Measurements from ENCODE around the gene FAM124B. TPM values are rescaled to one million over a fixed set of nuclear protein-coding genes. Genes with fewer than 3 reads are reported as not detected.

Gene FAM124B
- total RNA-seq, 2 donors from 2014 or later: 1.3 to 1.5 TPM

DNA sequence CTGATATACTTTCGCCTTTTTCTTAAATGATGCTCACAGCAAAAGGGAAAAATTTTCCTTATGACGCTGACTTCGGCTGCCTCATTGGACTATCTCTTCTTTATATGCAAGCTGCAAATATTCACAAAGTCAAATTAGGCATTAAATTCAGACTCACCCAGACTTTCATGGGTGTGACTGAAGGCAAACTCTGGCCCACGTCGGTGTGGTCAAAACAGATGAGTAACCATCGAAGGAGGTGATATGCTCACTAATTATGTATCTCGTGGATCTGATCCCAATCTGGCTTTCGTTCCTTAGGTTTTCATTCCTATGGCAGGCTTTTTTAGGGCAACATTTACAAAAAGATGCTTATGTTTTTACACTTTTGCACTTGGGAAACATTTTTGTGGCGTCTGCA is 36.6 kb downstream of the FAM124B start:
- DNase-seq (ENCODE audit: low spot score): no peak
- Histone ChIP-seq H3K4me1 (no peaks in the 10 kb centered on the region), H3K36me3 (no peaks in the 10 kb centered on the region), H3K9me3 (no peaks in the 10 kb centered on the region), H3K27ac (no peak overlapping the region), H3K27me3 (no peaks in the 10 kb centered on the region), H3K4me3 (no peak overlapping the region)
- TF ChIP-seq, protein P1, sequence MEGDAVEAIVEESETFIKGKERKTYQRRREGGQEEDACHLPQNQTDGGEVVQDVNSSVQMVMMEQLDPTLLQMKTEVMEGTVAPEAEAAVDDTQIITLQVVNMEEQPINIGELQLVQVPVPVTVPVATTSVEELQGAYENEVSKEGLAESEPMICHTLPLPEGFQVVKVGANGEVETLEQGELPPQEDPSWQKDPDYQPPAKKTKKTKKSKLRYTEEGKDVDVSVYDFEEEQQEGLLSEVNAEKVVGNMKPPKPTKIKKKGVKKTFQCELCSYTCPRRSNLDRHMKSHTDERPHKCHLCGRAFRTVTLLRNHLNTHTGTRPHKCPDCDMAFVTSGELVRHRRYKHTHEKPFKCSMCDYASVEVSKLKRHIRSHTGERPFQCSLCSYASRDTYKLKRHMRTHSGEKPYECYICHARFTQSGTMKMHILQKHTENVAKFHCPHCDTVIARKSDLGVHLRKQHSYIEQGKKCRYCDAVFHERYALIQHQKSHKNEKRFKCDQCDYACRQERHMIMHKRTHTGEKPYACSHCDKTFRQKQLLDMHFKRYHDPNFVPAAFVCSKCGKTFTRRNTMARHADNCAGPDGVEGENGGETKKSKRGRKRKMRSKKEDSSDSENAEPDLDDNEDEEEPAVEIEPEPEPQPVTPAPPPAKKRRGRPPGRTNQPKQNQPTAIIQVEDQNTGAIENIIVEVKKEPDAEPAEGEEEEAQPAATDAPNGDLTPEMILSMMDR (IDR thresholded peaks at IDR 0.05): no peak

DNA sequence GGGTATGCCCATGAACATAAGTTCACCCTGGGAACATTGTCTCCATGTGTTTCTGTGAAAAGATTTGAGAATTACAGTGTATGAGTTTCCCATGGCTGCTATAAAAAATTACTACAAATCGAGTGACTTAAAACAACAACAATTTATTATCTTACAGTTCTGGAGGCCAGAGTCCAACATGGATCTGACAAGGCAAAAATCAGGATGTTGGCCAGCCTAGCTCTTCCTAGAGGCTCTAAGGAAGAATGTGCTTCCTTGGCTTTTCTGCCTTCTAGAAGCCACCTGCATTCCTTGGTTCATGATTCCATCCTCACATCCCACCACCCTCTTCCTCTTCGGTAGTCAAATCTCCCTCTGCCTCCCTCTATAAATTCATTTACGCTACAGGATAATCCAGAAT is 38.6 kb downstream of the FAM124B start:
- Histone ChIP-seq H3K27me3 (no peaks in the 10 kb centered on the region), H3K27ac (no peak overlapping the region), H3K4me1 (no peaks in the 10 kb centered on the region), H3K4me3 (no peak overlapping the region), H3K36me3 (no peaks in the 10 kb centered on the region), H3K9me3 (no peaks in the 10 kb centered on the region)
- DNase-seq (ENCODE audit: low spot score): no peak
- TF ChIP-seq, protein P1 (IDR thresholded peaks at IDR 0.05): no peak

DNA sequence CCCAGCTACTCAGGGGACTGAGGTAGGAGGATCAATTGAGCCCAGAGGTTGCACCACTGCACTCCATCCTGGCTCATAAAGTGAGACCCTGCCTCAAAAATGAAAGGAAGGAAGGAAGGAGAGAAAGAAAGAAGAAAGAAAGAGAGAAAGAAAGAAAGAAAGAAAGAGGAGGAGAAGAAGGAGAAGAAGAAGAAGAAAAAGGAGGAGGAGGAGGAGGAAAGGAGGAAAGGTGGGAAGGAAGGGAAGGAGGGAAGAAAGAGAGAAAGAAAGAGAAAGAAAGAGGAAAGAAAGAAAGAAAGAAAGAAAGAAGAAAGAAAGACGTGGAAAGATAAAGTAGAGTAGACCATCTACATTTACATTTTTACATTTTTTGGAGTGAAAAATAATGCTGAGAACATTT is 39.8 kb downstream of the FAM124B start:
- no peak overlapping the region for H3K27ac ChIP-seq
- no peaks in the 10 kb centered on the region for H3K36me3 ChIP-seq
- H3K9me3 ChIP-seq: no peaks in the 10 kb centered on the region
- TF ChIP-seq, protein P1 (IDR thresholded peaks at IDR 0.05): no peak
- no peaks in the 10 kb centered on the region for H3K4me1 ChIP-seq
- no peaks in the 10 kb centered on the region for H3K27me3 ChIP-seq
- DNase-seq (ENCODE audit: low spot score): no peak
- H3K4me3 ChIP-seq: no peak overlapping the region

DNA sequence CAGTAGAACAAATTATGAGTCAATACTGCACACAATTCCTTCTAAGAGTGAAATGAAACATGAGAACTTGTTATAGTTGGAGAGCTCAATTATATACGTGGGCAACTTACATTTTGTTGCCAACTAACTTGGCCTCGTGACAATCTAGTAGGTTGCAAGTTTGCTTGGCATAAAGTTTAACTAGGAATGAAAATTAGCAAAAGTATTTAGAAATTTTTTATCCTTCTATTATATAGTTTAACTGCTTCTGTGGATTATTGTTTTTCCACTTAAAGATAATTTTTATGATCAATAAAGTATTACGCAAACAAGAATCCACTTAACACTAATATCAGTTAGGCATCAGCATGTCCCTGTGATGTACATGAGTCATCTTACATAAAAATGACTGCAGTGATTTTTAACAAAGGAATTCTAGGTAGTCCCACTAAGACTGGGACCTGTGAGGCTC is 41.1 kb downstream of the FAM124B start:
- no peaks in the 10 kb centered on the region for H3K9me3 ChIP-seq
- H3K27me3 ChIP-seq: no peaks in the 10 kb centered on the region
- no peaks in the 10 kb centered on the region for H3K36me3 ChIP-seq
- TF ChIP-seq, protein P1 (IDR thresholded peaks at IDR 0.05): no peak
- H3K27ac ChIP-seq: no peak overlapping the region
- DNase-seq (ENCODE audit: low spot score): no peak
- no peaks in the 10 kb centered on the region for H3K4me1 ChIP-seq
- H3K4me3 ChIP-seq: no peak overlapping the region

DNA sequence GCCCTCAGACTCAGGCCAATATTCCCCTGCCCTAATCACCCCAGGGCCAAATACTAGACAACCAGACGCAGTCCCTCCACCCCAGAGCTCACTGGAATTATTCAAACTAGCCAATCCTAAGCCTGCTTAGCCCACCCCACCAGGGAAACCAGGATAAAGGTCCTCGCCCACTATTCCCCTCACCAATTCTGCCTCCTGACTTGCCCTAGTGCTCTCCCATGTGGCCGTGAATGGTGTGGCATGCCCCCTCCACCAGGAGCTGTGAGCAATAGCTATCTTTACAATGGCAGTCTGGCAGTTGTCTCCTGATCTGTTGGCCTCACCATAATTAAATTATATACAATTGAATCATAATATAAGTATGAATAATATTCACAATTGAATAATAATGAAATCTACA is 42.3 kb downstream of the FAM124B start:
- no peaks in the 10 kb centered on the region for H3K36me3 ChIP-seq
- no peak overlapping the region for H3K4me3 ChIP-seq

More for the DNA sequence above, 42.3 kb downstream of the FAM124B start:
- TF ChIP-seq, protein P1 (IDR thresholded peaks at IDR 0.05): peak in 1 of 2 donors; percentile 29
- DNase-seq (ENCODE audit: low spot score): no peak
- Histone ChIP-seq H3K9me3 (no peaks in the 10 kb centered on the region), H3K27ac (no peak overlapping the region), H3K4me1 (no peaks in the 10 kb centered on the region), H3K27me3 (no peaks in the 10 kb centered on the region)
